ENCODE data around the gene NMD3. TPM values are rescaled to one million over a fixed set of nuclear protein-coding genes. Genes with fewer than 3 reads are reported as not detected.
A peak's percentile ranks its signal among the peaks of the same experiment; 100 is the strongest.

The NMD3 gene
- total and polyA plus RNA-seq, 2 of the 4 experiments (the other 2 are of a cell fraction): 33.8 to 95.0 TPM

DNA sequence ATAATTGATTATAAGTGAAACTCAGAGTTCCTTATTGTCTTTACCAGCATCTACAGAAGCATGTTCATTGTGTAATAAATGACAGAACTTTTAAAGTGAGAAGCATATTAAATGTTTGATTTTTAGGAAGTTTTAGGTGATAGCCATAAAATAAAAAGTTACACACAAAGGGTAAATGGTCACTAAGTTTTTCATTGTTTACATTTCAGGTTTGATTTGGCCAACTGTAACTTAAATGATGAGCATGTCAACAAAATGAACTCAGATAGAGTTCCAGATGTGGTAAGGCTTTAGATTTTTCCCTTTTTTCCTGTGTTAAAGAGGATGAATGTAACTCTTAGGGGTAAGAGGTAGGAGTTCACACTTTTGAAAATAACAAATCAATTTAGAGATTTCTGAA, 25.9 kb downstream of the NMD3 start:
- in situ Hi-C loops (cut with MboI; ENCODE audit: low sequenced_read_pairs): no loop called here
- TF ChIP-seq BHLHE40 (IDR thresholded peaks at IDR 0.05; ENCODE audit: low read depth, low read length) (no peak), POLR2A (IDR thresholded peaks at IDR 0.05; ENCODE audit: low read depth, low read length) (no peak), NFE2L2 (IDR thresholded peaks at IDR 0.05; ENCODE audit: low read depth, low read length) (no peak), MAZ (IDR thresholded peaks at IDR 0.05; ENCODE audit: borderline replicate concordance, low read depth, low read length) (no peak), USF2 (IDR thresholded peaks at IDR 0.05; ENCODE audit: low read depth, low read length) (no peak), SMC3 (IDR thresholded peaks at IDR 0.05; ENCODE audit: low read depth, low read length) (no peak), MAFK (IDR thresholded peaks at IDR 0.05; ENCODE audit: low read depth, low read length) (no peak), MXI1 (IDR thresholded peaks at IDR 0.05; ENCODE audit: borderline replicate concordance, low read depth, low read length) (no peak), CEBPB (IDR thresholded peaks at IDR 0.05; ENCODE audit: low read depth, low read length) (no peak), RFX5 (IDR thresholded peaks at IDR 0.05; ENCODE audit: low read depth, low read length) (no peak)
- TF ChIP-seq, protein P1, sequence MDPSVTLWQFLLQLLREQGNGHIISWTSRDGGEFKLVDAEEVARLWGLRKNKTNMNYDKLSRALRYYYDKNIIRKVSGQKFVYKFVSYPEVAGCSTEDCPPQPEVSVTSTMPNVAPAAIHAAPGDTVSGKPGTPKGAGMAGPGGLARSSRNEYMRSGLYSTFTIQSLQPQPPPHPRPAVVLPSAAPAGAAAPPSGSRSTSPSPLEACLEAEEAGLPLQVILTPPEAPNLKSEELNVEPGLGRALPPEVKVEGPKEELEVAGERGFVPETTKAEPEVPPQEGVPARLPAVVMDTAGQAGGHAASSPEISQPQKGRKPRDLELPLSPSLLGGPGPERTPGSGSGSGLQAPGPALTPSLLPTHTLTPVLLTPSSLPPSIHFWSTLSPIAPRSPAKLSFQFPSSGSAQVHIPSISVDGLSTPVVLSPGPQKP (IDR thresholded peaks at IDR 0.05; ENCODE audit: borderline replicate concordance, low read depth, low read length): no peak
- TF ChIP-seq, protein P2, sequence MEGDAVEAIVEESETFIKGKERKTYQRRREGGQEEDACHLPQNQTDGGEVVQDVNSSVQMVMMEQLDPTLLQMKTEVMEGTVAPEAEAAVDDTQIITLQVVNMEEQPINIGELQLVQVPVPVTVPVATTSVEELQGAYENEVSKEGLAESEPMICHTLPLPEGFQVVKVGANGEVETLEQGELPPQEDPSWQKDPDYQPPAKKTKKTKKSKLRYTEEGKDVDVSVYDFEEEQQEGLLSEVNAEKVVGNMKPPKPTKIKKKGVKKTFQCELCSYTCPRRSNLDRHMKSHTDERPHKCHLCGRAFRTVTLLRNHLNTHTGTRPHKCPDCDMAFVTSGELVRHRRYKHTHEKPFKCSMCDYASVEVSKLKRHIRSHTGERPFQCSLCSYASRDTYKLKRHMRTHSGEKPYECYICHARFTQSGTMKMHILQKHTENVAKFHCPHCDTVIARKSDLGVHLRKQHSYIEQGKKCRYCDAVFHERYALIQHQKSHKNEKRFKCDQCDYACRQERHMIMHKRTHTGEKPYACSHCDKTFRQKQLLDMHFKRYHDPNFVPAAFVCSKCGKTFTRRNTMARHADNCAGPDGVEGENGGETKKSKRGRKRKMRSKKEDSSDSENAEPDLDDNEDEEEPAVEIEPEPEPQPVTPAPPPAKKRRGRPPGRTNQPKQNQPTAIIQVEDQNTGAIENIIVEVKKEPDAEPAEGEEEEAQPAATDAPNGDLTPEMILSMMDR (conservative IDR thresholded peaks at IDR 0.05; ENCODE audit: low read depth, low read length): no peak
- Histone ChIP-seq H2BK5ac (ENCODE audit: low read depth, low read length, poor library complexity, severe bottlenecking) (peak overlapping the region; percentile 70), H2BK120ac (ENCODE audit: low read depth, low read length) (no peak overlapping the region), H3K4me3 (ENCODE audit: insufficient read depth, low read depth, low read length) (no peak overlapping the region), H3K9me3 (ENCODE audit: control insufficient read depth, insufficient read depth, low read length) (no peaks in the 10 kb centered on the region), H3K4me1 (ENCODE audit: control insufficient read depth, insufficient read depth, low read length) (peaks cover 3% of the 10 kb centered on the region; the same call in 1 of the 2 replicates), H2AFZ (replicated peaks; ENCODE audit: low read length, poor library complexity) (no peak overlapping the region), H2BK15ac (ENCODE audit: low read depth, low read length) (no peak overlapping the region), H3K27me3 (ENCODE audit: control insufficient read depth, insufficient read depth, low read length) (no peaks in the 10 kb centered on the region), H3K36me3 (ENCODE audit: control insufficient read depth, insufficient read depth, low read length) (peaks cover 36% of the 10 kb centered on the region), H3K56ac (ENCODE audit: extremely low read depth, insufficient read depth, low read length) (no peak overlapping the region), H3K79me1 (ENCODE audit: low read depth in 1 of 2, low read length in 2 of 2) (peaks cover 10 to 14% of the 10 kb centered on the region in 2 experiments; a peak in 3 of 4 replicates), H3K14ac (replicated peaks; ENCODE audit: low read depth, low read length) (no peak overlapping the region), H3K9ac (ENCODE audit: low read depth, low read length) (no peak overlapping the region), H3K4me2 (ENCODE audit: low read depth, low read length) (no peak overlapping the region), H4K20me1 (ENCODE audit: insufficient read depth, low read length) (no peaks in the 10 kb centered on the region), H2BK20ac (ENCODE audit: low read depth, low read length) (no peak overlapping the region), H3K27ac (ENCODE audit: insufficient read depth, low read length) (no peak overlapping the region; the same call in 1 of the 2 replicates), H4K8ac (ENCODE audit: low read depth in 2 of 2, low read length in 2 of 2) (no peak overlapping the region), H4K91ac (ENCODE audit: insufficient read depth, low read depth, low read length) (no peak overlapping the region), H3K4ac (ENCODE audit: low read depth, low read length) (no peak overlapping the region), H4K5ac (ENCODE audit: low read depth, low read length) (no peak overlapping the region), H2AK9ac (replicated peaks; ENCODE audit: low read depth, low read length, poor library complexity) (no peak overlapping the region), H3K18ac (ENCODE audit: low read depth, low read length) (no peak overlapping the region), H3K9me1 (ENCODE audit: insufficient read depth, low read length) (no peaks in the 10 kb centered on the region; the same call in 1 of the 2 replicates), H2AK5ac (ENCODE audit: low read depth, low read length) (no peak overlapping the region), H3K23ac (ENCODE audit: low read depth, low read length) (no peak overlapping the region)
- dilution Hi-C loops (cut with HindIII; ENCODE audit: low sequenced_read_pairs, unreplicated experiment): no loop called here
- intact Hi-C loops (cut with micrococcal nuclease): loop anchor here (10.0 kb wide), 1 partner anchor 722 kb away; no protein-coding TSS in a partner anchor
- DNase-seq (no peak), ATAC-seq (ENCODE audit: low read depth) (no peak)
- BruUV-seq (replicated peaks): no TSS peak
- CTCF ChIA-PET: no interaction called here
- POLR2A ChIA-PET (ENCODE audit: unreplicated experiment): no interaction called here
